ENCODE measurements around the gene TIMM9.
"Not testable (repeated sequence)": the region's sequence is repeated elsewhere in the genome, so short reads cannot be mapped to it uniquely, and the experiment has no call there.

The TIMM9 gene

DNA sequence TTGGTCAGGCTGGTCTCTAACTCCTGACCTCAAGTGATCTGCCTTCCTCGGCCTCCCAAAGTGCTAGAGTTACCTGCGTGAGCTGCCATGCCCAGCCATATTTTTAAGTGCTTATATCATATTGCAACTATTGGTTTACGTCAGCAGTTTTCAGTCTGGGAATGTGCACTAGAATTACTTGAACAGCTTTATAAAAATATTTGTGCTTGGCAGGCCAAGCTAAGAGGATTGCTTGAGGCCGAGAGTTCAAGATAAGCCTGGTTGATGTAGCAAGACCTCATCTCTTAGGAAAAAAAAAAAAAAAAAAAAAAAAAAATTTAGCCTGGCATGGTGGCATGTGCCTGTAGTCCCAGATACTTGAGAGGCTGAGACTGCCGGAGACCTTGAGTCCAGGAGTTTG, 17.3 kb upstream of the TIMM9 start:
- no peaks in the 10 kb centered on the region for H3K27me3 ChIP-seq (replicated peaks; ENCODE audit: control insufficient read depth, insufficient read depth, low read length)
- H3K36me3 ChIP-seq (ENCODE audit: control insufficient read depth, insufficient read depth, low read length) = peaks cover 4% of the 10 kb centered on the region
- TF ChIP-seq, protein P1, sequence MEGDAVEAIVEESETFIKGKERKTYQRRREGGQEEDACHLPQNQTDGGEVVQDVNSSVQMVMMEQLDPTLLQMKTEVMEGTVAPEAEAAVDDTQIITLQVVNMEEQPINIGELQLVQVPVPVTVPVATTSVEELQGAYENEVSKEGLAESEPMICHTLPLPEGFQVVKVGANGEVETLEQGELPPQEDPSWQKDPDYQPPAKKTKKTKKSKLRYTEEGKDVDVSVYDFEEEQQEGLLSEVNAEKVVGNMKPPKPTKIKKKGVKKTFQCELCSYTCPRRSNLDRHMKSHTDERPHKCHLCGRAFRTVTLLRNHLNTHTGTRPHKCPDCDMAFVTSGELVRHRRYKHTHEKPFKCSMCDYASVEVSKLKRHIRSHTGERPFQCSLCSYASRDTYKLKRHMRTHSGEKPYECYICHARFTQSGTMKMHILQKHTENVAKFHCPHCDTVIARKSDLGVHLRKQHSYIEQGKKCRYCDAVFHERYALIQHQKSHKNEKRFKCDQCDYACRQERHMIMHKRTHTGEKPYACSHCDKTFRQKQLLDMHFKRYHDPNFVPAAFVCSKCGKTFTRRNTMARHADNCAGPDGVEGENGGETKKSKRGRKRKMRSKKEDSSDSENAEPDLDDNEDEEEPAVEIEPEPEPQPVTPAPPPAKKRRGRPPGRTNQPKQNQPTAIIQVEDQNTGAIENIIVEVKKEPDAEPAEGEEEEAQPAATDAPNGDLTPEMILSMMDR (IDR thresholded peaks at IDR 0.05; ENCODE audit: insufficient read depth, low read length, poor library complexity, severe bottlenecking) = no peak
- no peak for DNase-seq (ENCODE audit: extremely low read depth, insufficient read length)
- H3K4me3 ChIP-seq (replicated peaks; ENCODE audit: low read depth, low read length) = no peak overlapping the region

GRCh38 chr14:58439476-58439875, 12.1 kb upstream of the TIMM9 start:
- Histone ChIP-seq H3K4me3 (replicated peaks; ENCODE audit: low read depth, low read length) (no peak overlapping the region), H3K27me3 (replicated peaks; ENCODE audit: control insufficient read depth, insufficient read depth, low read length) (no peaks in the 10 kb centered on the region), H3K36me3 (ENCODE audit: control insufficient read depth, insufficient read depth, low read length) (no peaks in the 10 kb centered on the region; the same call in none of the 2 replicates)
- TF ChIP-seq, protein P1 (IDR thresholded peaks at IDR 0.05; ENCODE audit: insufficient read depth, low read length, poor library complexity, severe bottlenecking) = no peak
- no peak for DNase-seq (ENCODE audit: extremely low read depth, insufficient read length)

DNA sequence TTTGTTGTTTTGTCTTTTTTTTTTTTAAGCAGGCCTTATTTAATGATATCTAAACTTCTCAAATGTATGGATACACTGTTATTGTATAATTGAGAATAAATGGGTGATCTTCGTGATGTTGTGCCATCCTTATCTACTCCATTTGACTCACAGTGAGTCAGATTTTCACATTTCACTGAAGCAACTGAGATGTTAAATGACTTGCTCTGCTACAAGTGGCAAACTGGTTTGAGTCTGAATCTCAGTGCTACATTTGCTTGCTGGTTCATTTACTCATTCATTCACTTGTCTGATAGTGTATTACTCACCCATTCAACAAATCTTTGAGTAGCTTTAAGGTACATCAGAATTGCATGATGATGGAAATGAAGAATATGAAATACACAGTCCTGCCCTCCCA, 2.8 kb upstream of the TIMM9 start:
- Histone ChIP-seq H3K36me3 (ENCODE audit: control insufficient read depth, insufficient read depth, low read length) (no peaks in the 10 kb centered on the region), H3K27me3 (replicated peaks; ENCODE audit: control insufficient read depth, insufficient read depth, low read length) (no peaks in the 10 kb centered on the region), H3K4me3 (replicated peaks; ENCODE audit: low read depth, low read length) (no peak overlapping the region)
- TF ChIP-seq, protein P1 (IDR thresholded peaks at IDR 0.05; ENCODE audit: insufficient read depth, low read length, poor library complexity, severe bottlenecking) = no peak
- peak; percentile 9 for DNase-seq (ENCODE audit: extremely low read depth, insufficient read length)

- Histone ChIP-seq H3K36me3 (ENCODE audit: control insufficient read depth, insufficient read depth, low read length) (no peaks in the 10 kb centered on the region), H3K27me3 (replicated peaks; ENCODE audit: control insufficient read depth, insufficient read depth, low read length) (no peaks in the 10 kb centered on the region), H3K4me3 (replicated peaks; ENCODE audit: low read depth, low read length) (peak overlapping the region; percentile 94)
- no peak for DNase-seq (ENCODE audit: extremely low read depth, insufficient read length)
- TF ChIP-seq, protein P1 (IDR thresholded peaks at IDR 0.05; ENCODE audit: insufficient read depth, low read length, poor library complexity, severe bottlenecking) = no peak
Measured at GRCh38 chr14:58428118-58428683, 870 bp upstream of the TIMM9 start.

DNA sequence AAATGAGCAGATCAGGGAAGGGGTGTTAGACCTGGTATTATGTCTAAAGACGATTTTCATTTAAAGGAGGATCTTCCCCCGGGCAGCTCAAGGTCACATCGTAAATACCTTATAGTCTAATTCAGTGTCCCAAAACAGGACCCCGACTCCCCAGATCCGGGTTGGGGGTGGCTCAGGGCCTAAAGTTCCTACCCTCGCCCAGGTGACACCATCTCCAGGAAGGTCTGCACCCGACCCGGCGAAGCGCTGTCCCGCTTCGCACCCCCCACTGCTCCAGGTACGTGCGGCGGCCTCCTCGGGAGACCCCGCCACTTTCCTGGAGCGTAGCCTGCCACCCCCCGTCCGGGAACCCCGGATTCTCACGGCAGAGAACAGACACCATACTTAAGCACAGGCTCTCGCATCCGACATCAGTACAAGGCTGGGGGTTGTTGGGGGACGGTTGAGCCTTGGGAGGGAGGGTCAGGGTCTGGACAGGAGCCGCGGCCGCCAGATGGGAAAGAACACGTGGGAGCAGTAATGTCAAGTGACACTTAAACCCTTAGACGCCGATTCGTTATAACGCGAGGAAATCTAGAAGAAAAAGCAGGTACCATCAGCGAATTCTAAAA, 556 bp downstream of the TIMM9 start:
- H3K36me3 ChIP-seq (ENCODE audit: control insufficient read depth, insufficient read depth, low read length) = no peaks in the 10 kb centered on the region
- TF ChIP-seq, protein P1 (IDR thresholded peaks at IDR 0.05; ENCODE audit: insufficient read depth, low read length, poor library complexity, severe bottlenecking) = no peak
- DNase-seq (ENCODE audit: extremely low read depth, insufficient read length) = peak; percentile 80

DNA sequence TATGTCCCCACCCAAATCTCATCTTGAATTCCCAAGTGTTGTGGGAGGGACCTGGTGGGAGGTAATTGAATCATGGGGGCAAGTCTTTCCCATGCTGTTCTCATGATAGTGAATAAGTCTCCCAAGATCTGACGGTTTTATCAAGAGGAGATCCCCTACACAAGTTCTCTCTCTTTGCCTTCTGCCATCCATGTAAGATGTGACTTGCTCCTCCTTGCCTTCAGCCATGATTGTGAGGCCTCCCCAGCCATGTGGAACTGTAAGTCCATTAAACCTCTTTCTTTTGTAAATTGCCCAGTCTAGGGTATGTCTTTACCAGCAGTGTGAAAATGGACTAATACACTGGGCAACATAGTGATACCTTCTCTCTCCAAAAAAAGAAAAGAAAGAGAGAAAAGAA, 10.4 kb downstream of the TIMM9 start:
- not testable (repeated sequence) for H3K36me3 ChIP-seq (ENCODE audit: control insufficient read depth, insufficient read depth, low read length); H3K27me3 ChIP-seq (replicated peaks; ENCODE audit: control insufficient read depth, insufficient read depth, low read length); H3K4me3 ChIP-seq (replicated peaks; ENCODE audit: low read depth, low read length); DNase-seq (ENCODE audit: extremely low read depth, insufficient read length)

More for the DNA sequence above, 556 bp downstream of the TIMM9 start:
- H3K4me3 ChIP-seq (replicated peaks; ENCODE audit: low read depth, low read length) = peak overlapping the region; percentile 94
- H3K27me3 ChIP-seq (replicated peaks; ENCODE audit: control insufficient read depth, insufficient read depth, low read length) = no peaks in the 10 kb centered on the region

All from GM06990 (cell line).